HPDE6-E6E7 (cell line): ENCODE data around the gene PRC1.

Experiments used
- DNase-seq: peaks from one replicate; pipeline ENCODE4 v3.0.0; 2011; ENCODE audit warnings: missing footprints; ENCODE audit errors: extremely low spot score

The PRC1 gene

DNA sequence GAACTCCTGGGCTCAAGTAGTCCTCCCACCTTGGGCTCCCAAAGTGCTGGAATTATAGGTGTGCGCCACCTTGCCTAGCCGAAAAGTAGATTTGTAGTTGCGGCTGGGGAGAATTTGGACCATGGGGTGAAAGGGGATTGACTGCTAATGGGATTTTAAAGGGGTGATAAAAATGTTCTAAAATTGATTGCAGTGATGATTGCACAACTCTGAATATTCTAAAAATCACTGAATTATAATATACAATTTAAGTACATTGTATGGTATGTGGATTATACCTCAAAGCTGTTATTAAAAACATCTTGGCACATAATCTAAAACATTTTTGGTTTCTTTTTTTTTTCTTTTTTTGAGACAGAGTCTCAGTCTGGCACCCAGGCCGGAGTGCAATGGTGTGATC, 3.9 kb downstream of the PRC1 start:
- no peak for DNase-seq

DNA sequence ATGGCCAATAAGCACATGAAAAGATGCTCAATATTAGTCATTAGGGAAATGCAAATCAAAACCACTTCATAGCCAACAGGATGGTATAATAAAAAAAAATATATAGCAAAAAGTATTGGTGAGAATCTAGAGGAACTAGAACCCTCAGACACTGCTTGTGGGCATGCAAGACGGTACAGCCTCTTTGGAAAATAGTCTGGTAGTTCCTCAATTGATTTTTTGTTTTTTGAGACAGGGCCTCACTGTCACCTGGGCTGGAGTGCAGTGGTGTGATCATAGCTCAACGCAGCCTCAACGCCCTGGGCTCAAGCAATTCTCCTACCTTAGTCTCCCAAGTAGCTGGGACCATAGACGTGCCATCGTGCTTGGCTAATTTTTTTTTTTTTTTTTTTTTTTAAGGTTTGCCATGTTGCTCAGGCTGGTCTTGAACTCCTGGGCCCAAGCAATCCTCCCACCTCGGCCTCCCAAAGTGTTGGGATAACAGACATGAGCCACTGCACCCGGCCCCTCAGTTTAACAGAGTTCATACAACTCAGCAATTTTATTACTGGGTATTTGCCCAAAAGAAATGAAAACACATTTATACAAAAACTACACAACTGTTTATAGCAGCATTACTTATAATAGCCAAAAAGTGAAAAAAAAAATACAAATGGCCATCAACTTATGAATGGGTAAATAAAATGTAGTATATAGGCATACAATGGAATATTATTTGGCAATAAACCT, 5.1 kb downstream of the PRC1 start:
- DNase-seq: no peak

DNA sequence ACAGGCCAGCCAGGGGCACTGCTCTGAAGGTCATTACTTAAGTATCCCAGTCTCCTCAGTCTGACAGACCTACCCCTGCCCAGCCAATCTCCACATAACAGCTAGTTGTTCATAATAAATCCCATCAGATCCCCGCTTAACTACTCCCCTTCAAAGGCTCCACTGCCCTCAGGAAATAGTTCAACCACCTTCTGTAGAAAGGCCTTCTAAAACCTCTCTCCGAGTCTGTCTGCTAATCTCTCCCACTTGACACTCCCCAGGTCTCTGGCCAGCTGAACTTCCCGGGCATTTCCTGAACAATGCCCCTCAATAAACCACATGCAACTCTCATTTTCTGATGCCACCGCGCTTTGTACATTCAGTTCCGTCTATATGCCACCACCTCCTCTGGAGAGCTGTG, 6.0 kb downstream of the PRC1 start:
- no peak for DNase-seq

DNA sequence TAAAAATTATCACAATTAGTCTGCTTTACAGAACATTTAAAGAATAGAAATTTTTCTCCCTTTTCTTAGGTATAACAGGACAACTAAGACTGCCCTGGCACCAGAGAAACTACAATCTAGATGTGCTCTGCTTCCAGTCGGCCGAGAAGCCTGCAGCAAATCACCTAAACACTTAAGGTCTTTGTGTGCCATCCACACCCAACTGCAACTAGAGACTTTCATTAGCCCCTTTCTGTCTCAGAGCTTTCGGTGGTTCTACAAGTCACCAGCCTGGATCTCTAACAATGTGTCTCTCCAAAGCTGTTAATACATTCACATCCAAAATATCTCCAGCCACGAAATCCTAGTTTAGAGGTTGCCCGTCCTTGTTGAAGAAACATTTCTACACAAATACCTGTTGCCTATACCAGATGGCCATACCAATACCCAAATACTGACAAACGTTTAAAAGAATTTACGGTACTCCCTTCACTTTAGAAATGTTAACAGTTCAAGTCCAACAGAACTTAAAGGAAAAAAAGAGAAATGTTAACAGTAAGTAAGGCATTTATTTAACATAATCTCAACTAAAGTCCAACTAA, 6.7 kb downstream of the PRC1 start:
- DNase-seq: no peak

DNA sequence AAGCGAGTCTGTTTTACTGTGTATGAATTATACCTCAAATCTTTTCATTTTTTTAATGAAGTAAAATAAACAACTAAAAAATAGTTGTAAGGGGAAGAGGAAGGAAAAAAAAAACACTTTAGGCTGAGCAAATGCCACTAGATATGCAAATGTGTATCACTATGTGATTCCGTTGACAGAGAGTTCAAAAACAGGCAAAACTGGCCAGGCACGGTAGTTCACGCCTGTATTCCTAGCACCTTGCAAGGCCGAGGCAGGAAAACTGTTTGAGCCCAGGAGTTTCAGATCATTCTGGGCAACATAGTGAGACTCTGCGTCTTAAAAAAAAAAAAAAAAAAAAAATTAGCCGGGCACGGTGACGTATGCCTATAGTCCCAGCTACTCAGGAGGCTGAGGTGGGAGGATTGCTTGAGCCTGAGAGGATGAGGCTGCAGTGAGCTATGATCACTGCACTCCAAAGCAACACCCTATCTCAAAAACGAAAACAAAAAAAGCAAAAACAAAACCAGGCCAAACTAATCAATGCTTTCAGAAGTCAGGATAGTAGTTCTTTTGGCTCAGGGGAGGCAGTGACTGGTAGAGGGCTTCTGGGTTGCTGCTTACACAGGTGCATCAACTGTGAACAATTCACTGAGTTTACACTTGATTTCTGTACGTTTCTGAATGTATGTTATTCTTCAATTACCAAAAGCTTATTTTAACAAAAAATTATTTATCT, 7.4 kb downstream of the PRC1 start:
- DNase-seq: no peak

DNA sequence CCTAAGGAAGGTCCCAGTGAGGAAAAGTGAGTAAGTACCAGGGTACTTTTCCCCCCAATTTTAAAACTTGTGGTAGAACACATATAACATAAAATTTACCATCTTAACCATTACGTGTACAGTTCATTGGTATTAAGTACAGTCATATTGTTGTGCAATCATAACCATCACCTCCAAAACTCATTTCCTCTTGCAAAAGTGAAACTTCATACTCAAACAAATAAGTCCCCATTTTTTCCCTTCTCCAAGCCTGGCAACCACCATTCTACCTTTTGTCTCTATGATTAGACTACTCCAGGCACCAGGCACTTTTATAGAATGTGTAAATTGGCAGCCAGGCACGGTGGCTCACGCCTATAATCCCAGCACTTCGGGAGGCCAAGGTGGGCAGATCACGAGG, 12.2 kb downstream of the PRC1 start:
- DNase-seq: no peak

DNA sequence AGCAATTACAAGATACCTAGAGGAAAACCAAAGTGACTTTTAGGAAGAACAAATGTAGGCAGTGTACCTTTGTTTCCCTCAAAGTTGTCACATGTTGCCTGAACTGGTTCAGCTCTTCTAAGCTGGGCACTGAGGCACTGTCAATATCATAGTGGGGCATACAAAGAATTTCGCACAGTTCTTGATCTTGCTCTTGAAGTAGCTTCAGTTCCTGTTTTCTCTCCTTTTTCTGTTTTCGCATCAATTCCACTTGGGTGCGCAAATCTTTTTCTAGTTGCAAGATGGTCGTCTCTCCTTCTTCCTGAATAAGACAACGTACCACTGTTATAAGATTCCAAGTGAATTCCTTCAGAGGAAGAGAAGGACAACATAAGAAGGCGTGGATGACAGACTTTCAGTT, 12.7 kb downstream of the PRC1 start:
- no peak for DNase-seq

DNA sequence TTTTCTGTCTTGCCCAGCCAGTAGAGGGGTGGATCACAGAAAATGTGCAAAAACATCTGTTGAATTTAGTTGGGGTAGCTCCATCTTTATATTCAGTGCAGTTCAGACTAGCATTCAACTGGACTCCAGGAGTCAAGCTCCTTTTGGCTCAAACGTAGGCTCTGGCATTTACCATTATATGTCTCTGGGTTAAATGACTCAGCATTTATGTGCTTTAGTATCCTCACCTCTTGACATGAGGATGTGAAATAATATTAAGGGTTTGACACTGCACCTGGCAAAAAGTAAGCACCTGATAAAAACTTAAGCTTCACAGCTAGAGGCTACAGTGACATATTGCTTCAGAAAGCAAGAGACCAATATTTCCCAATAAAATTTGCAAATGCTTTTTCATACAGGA, 14.8 kb downstream of the PRC1 start:
- DNase-seq: no peak

DNA sequence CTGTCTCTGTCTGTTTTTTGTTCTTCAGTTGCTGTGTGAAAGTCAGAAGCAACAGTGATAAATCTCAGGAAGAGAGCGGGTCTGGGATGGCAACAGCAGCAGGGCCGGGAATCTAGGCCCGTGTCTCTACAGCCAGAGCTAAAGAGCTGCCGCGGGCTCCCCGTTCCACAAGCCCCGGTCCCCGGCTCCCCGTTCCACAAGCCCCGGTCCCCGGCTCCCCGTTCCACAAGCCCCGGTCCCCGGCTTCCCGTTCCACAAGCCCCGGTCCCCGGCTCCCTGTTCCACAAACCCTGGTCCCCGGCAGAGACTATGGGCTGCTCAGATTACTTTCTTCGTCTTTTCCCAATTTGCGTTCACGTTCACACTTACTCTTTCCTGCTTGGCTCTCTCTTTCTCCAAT, 20.1 kb downstream of the PRC1 start:
- DNase-seq: no peak

DNA sequence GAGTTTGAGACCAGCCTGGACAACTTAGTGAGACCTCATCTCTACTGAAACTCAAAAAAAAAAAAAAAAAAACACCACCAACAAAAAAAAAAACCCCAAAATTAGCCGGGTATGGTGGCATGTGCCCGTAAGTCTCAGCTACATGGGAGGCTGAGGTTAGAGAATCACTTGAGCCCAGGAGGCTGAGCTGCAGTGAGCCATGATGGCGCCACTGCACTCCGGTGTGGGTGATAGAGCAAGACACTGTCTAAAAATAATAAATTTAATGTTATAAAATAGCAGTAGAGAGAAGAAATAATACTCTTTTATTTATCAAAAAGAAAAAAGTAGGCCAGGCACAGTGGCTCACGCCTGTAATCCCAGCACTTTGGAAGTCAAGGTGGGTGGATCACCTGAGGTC, 22.2 kb downstream of the PRC1 start:
- no peak for DNase-seq

DNA sequence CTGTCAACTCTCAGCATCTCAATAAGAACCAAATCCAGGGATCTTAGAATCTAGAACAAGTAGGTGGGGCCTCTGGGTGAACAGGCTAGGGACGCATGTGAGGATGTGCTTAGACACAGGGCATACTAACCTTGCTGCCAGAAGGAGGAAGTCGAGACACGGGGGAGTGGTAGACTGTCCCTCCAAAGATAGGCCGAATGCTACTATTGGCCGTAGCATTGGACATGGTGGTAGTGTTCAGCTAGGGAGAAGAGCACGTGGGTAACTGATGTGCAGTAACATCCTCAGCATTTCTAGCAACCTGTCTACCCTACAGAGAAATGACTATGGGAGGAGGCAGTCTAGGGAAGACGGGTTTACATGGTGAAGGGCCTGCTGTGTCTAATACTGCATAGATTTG, 24.1 kb downstream of the PRC1 start:
- no peak for DNase-seq

DNA sequence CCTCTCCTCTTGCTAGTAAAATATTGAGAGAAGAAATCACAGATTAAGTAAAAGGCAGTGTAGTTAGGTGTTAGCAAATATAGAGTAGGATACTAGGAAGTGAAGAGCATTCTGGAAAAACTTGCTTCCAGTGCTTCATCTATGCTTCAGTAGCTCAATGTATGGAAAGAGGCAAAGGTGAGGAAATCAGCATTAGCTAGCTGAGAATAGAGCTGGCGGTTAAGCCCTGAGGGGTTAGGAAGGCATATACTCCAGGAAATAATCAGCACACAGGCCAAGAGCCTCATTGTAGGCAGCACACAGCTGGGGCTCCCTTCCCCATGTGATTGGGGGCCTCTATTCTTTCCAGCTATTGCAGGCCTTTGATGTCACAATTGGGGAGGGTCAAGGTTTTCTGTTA, 25.9 kb downstream of the PRC1 start:
- no peak for DNase-seq

DNA sequence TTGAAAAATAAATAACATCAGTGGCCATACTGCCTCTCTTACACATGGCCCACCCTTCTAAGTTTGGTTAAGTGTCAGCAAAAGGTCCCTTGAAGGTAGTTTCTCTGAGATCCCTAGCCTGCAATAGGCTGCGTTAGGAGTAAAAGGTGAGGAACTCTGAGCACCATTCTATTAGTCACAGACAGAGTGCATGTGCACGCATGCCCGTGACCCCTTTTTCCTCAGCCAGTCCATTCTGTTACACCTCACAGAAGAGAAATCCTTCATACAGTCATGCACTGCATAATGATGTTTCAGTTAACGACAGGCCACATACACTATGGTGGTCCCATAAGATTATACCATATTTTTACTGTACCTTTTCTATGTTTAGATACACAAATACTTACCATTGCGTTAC, 27.1 kb downstream of the PRC1 start:
- DNase-seq: peak; percentile 32

DNA sequence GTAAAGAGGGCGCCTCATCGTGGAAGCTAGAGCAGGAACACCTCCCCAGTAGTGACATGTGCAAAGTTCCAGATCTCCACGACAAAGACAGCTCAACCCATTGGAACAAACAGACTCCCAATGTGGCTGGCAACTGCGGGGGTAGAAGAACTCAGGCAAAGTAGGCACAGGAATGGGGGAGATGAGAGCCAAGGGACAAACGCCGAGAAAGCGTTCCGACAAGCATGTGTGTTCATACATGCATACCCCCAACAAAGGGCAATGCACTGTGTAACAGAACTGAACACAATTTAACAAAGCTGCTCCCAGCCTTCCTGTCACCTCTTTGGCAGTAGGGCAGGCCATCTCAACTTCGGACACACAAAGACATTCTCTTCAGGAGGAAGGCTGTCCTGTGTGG, 28.1 kb downstream of the PRC1 start:
- DNase-seq: no peak

DNA sequence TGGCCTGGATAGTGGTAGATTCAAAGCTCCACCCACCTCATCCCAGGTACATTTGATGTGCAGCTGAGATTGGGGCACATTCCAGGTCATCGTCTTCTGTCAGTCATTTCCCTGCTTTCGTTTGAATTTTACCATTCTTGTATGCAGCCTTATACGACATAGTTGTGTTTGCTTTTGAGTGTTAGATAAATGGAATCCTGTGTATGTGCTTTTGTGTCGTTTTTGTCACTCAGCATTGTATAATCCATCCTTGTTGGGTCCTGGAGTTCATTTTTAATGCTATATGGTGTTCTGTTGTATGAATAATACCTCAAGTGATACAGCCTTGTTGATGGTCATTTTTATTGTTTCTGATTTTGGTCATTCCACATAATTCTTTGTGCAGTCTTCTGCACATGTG, 32.3 kb downstream of the PRC1 start:
- DNase-seq: no peak

DNA sequence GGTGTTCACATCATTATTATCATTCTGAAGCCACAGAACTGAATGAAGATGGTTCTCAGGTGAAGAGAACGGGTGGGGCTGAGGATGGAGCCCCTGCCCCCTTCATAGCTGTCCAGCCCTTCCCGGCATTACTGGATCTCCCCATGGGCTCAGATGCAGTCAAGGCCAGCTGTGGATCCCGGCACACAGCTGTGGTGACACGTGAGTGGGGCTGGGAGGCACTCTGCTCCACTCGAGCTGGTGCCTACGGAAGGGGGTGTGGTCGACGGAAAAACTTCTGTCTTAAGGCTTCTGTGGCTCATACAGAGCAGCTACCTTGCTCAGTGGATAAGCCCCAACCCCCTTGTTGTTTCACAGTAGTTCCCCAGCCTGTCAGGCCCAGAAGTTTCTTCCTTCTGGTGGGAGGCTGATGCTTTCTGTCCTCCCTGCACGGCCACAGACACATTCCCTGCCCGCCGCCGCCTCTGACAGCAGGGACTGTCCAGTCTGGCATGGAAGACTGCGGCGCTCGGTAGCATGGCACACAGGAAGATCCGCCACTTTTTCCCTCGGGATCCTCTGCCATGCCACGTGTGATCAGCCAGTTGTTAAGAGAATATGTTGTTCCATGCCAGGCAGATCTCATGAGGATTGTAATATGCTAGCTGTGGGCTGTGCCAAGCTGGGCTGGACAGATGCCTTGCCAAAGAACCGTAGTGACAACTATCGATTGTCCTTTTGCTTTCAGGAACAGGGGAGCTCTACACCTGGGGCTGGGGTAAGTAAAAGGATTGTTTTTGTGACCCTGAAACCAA, 33.8 kb downstream of the PRC1 start:
- no peak for DNase-seq

DNA sequence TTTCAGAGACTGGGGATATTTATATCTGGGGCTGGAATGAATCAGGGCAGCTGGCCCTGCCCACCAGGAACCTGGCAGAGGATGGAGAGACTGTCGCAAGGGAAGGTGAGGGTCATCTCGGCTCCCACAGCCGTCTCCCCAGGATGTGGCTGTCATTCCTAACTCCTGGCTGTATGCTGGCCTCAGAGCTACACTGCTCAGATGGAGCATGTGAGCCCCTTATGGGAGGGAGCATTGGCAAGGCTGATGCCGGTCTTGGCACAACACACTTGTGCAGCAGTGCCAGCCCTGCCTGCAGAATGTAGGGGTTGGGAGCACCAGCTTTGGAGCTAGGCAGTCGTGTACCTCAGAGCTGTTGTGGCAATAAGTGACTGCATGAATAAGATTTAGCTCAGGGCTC, 34.4 kb downstream of the PRC1 start:
- no peak for DNase-seq

DNA sequence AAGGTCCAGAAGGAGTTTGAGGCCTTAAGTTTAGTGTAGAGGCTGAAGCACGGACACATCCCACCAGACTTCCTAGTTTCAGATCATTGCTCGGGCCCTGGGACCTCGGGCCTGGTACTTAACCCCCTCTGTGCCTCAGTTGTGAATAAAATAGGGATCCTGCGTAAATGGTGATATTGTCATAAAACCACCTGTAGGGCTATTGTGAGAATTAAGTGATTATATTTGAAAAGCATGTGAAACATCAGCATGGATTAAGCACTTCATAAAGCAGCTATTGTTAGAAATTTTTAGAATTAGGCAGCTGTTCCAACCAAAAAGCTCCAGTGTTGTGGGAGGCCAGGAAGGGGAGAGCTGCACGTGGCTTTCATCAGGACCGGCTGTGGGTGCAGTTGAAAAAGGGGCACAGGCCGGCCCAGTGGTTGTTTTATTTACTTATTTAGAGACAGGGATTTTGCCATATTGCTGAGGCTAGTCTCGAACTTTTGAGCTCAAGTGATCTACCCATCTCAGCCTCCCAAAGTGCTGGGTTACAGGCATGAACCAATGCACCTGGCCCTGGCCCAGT, 35.2 kb downstream of the PRC1 start:
- DNase-seq: no peak

DNA sequence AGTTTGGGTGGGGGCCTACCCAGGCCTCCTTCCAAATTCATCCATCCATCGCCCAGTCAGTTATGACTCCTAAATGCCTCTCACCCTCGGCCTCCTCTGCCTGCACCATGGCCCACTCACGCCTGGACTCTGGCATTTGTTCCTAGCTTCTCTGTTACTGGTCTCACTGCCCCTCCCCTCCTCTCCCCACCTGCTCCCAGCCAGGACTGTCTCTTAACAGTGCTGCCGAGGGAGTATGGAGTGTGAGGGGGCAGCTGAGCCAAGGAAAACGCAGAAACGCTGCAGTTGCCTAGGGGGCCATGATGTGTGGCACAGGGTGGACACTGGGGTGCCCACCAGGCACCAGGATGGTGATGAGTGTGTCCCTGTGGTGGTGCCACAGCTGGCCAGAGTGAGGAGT, 36.5 kb downstream of the PRC1 start:
- DNase-seq: no peak

DNA sequence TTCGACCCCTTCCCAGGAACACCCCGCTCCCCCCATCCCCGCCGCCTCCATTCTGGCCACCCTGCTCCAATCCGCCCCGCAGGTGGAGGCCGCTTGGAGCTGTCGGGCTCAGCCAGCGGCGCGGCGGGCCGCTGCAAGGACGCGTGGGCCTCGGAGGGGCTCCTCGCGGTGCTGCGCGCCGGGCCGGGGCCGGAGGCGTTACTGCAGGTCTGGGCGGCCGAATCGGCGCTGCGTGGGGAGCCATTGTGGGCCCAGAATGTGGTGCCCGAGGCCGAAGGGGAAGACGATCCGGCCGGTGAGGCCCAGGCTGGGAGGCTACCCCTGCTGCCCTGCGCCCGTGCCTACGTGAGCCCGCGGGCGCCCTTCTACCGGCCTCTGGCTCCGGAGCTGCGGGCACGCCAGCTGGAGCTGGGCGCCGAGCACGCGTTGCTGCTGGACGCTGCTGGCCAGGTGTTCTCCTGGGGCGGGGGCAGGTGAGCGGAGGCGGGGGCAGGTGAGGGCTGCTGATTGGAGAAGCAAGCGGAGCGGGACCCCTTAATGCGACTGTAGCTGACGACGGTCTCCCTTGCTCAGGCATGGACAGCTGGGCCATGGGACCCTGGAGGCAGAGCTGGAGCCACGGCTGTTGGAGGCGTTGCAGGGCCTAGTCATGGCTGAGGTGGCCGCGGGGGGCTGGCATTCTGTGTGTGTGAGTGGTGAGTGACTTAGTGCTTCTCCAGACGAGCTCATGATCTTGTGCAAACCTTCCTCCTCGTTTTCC, 37.1 kb downstream of the PRC1 start:
- DNase-seq: no peak

DNA sequence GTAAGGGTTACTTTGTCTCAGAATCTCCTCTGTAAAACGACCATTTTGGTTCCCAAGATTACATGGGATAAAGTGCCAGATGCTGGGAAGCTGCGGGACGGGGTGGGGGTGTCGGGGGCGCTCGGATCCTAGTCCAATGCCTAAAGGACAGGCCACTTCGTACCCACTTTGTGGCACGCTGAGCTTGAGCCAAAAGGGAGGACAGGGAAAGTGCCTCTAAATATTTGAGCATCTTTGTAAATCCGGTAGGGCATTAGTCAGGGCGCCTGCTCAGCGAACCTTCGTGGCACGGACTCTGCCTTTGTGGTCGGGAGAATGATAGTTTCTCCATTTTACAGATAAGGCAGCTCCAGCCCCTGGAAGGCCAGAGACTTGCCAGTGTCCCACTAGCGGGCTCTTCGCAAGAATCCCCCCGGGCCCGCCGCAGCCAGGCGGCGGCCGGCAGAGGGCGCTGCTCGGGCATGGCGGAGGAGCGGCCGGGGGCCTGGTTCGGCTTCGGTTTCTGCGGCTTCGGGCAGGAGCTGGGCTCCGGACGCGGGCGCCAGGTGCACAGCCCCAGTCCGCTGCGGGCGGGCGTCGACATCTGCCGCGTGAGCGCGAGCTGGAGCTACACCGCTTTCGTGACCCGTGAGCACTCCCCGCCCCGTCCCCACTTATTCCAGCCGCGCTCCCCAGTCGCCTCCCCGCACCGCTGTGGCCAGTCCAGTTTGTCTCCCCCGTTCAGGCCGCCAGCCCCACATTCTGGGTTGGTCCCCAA, 37.9 kb downstream of the PRC1 start:
- peak; percentile 82 for DNase-seq
